GM10248 (cell line): ENCODE results near the gene NBPF6.
"Not testable (repeated sequence)": the region's sequence is repeated elsewhere in the genome, so short reads cannot be mapped to it uniquely, and the experiment has no call there.

Source experiments
- CTCF ChIA-PET: fragments of 300-600 bp; sonication (Branson Sonifier 250); formaldehyde crosslinking; extraction: SDS; loops from one replicate; lab custom pipeline; 2021; ENCODE audit warnings: antibody characterized with exemption; lab: Yijun Ruan, JAX
- POLR2A ChIA-PET: fragments of 350-650 bp; sonication (Branson Sonifier 250); formaldehyde crosslinking; extraction: SDS; loops from one replicate; lab custom pipeline; 2020; ENCODE audit warnings: antibody characterized with exemption; lab: Yijun Ruan, JAX
- DNase-seq: peaks from one replicate; pipeline ENCODE4 v3.0.0; 2012; ENCODE audit errors: extremely low spot score
- CTCF ChIP-seq: IDR thresholded peaks from 2 replicates; pipeline ENCODE4 v1.5.1; 2012; ENCODE audit warnings: mild to moderate bottlenecking, low read depth; ENCODE audit errors: extremely low read depth, missing control alignments, control extremely low read depth

The NBPF6 gene

GRCh38 chr1:108478429-108479015, 28.4 kb downstream of the NBPF6 start:
- no peak for TF ChIP-seq CTCF
- no peak for DNase-seq
- ChIA-PET CTCF (no interaction called here), POLR2A (no interaction called here)

- ChIA-PET POLR2A (no interaction called here), CTCF (no interaction called here)
- DNase-seq, result no peak
- TF ChIP-seq CTCF, result no peak
Measured at GRCh38 chr1:108482708-108483107, 32.6 kb downstream of the NBPF6 start.

GRCh38 chr1:108485990-108486389, 35.8 kb downstream of the NBPF6 start:
- POLR2A ChIA-PET, DNase-seq, CTCF ChIA-PET: not testable (repeated sequence)

GRCh38 chr1:108486707-108487106, 36.6 kb downstream of the NBPF6 start:
- DNase-seq, POLR2A ChIA-PET, CTCF ChIA-PET: not testable (repeated sequence)

GRCh38 chr1:108495008-108495407, 44.9 kb downstream of the NBPF6 start:
- POLR2A ChIA-PET, DNase-seq, CTCF ChIA-PET: not testable (repeated sequence)

- CTCF ChIA-PET, POLR2A ChIA-PET, DNase-seq: not testable (repeated sequence)
Measured at GRCh38 chr1:108496856-108497255, 46.7 kb downstream of the NBPF6 start.

- CTCF ChIA-PET, result interaction anchor here (1.3 kb wide), 1 partner anchor 10 kb away, joined by 4 read pairs; no protein-coding TSS in a partner anchor
- POLR2A ChIA-PET, result no interaction called here
- TF ChIP-seq CTCF, result no peak
- DNase-seq, result no peak
Measured at GRCh38 chr1:108502138-108502537, 52.0 kb downstream of the NBPF6 start.

GRCh38 chr1:108502624-108503023, 52.5 kb downstream of the NBPF6 start:
- no peak for TF ChIP-seq CTCF
- POLR2A ChIA-PET, result no interaction called here
- CTCF ChIA-PET, result interaction anchor here (1.3 kb wide), 1 partner anchor 10 kb away, joined by 4 read pairs; no protein-coding TSS in a partner anchor
- no peak for DNase-seq
